Cerebellar cortex (tissue), 1 donor: ENCODE data around the gene RPS6KA4.

Experiments used
- DNase-seq: peaks from one replicate; pipeline ENCODE4 v3.0.0-alpha.2; 2015; ENCODE audit warnings: low spot score

Gene RPS6KA4

DNA sequence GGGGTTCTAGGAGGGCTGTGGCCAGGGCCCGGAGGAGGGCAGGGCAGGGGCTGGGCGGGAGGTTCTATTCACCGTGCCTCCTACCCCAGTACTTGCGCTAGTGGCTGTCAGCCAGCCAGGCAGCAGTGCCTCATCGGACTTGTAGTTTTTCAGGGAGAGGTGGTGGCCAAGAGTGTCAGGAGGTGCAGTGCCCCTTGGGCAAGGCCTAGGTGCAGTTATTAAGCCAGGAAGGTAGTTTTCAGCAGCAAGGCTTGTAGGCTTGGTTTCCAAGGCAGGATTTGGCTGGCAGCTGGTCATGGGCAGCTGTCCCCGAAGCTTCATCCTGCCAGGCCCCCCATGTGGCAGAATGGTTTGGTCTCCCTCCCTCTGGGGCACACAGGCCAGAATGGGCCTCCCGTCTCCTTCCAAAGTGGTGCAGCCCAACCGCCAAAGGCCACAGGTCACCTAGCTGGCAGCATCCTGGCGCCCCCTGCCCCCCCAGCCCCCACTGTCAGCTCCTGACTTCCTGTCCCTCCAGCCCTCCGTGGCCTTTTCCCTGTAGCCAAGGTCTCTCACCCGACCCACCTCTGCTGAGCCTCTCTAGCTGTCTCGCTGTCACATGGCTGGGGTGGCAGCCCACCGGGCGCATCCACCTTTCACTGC is 10.5 kb upstream of the RPS6KA4 start:
- DNase-seq = peak; percentile 83

DNA sequence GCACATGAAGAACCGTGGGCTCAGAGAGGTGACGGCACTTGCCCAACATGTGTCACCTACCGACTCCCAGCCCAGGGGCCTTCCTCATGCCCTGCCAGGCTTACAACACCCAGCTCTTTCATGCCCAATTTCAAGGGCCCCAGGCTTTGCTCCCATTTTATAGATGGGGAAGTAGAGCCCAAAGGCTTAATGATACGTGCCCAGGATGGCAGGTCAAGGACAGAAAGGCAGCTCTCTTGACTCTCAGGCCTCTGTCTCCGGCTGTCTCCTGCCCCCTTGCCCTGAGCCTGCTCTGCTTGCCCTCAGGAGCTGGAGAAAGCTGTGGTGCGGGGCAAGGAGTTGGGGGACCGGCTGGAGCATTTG is 10.0 kb upstream of the RPS6KA4 start:
- no peak for DNase-seq

DNA sequence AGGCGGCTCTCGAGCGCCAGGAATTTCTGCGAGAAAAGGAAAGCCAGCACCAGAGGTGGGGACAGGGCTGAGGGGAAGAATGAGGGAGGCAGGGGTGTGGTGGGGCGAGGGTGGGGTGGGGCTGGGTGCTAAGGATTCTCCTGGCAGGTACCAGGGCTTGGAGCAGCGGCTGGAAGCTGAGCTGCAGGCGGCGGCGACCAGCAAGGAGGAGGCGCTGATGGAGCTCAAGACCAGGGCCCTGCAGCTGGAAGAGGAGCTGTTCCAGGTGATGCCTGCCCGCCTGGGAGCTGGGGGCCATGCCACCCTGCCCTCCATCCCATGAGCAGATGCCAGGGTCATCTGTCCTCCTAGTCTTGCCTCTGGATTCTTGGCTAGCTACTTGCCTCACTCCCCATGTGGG is 9.6 kb upstream of the RPS6KA4 start:
- no peak for DNase-seq

DNA sequence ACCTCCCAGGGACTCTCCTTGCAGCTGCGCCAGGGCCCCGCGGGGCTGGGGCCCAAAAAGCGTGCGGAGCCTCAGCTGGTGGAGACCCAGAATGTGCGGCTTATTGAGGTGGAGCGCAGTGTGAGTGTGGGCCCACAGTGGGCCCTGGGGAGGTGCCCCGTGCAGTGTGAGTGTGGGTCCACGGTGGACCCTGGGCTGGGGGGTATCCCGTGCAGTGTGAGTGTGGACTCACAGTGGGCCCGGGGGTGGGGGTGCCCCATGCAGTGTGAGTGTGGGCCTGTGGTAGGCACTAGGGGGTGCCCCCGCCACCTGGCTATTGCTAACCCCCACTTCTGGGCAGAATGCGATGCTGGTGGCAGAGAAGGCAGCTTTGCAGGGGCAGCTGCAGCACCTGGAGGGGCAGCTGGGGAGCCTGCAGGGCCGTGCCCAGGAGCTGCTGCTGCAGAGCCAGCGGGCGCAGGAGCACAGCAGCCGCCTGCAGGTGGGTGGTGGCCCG is 7.8 kb upstream of the RPS6KA4 start:
- no peak for DNase-seq

DNA sequence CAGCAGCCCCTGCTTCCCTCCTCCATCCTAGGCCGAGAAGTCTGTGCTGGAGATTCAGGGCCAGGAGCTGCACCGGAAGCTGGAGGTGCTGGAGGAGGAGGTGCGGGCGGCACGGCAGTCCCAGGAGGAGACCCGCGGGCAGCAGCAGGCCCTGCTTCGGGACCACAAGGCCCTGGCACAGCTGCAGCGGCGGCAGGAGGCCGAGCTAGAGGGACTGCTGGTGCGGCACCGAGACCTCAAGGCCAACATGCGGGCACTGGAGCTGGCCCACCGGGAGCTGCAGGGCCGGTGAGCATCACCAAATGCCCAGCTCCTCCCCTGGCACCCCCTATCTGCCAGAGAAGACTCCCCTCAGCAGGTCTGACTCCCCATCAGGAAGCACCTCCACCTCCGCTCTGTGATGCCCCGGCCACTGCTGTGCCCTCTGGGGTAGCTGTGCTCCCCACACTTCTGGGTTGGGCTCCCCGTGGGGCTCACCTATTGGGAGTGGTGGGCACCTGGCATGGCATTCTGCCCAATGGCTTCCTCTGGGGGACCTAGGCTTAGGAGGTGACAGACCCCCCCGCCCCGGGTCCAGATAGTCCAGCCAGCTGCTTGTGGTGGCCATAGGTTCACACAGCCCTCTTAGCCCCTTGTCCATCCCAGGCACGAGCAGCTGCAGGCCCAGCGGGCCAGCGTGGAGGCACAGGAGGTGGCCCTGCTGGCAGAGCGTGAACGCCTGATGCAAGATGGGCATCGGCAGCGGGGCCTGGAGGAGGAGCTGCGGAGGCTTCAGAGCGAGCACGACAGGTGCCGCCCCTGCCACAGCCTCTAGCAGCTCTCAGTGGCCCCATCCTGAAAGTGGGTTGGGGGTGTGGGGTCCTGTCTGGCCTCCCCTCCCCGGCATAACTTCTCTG is 6.6 kb upstream of the RPS6KA4 start:
- DNase-seq = peak; percentile 61

DNA sequence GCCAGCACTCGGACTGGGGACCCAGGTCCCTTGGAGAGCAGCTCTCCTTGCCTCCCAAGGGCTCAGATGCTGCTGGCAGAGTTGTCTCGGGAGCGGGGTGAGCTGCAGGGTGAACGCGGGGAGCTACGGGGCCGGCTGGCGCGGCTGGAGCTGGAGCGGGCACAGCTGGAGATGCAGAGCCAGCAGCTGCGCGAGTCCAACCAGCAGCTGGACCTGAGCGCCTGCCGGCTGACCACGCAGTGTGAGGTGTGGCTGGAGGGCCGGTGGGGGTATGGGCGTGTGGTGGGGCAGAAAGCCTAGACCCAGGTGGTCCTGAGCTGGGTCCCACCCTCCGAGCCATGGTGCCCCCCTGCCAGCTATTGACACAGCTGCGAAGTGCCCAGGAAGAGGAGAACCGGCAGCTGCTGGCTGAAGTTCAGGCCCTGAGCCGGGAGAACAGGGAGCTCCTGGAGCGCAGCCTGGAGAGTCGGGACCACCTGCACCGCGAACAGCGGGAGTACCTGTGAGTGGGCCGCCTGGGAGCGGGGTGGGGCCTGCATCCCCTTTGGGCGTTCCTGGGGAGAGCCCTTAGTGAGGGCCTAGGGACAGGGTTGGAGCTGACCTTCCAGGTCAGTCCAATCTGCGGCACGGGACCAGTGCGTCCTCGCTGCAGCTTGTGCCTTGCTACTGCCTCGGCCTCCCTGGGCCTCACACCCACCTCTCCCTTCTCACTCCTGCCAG is 5.8 kb upstream of the RPS6KA4 start:
- no peak for DNase-seq

DNA sequence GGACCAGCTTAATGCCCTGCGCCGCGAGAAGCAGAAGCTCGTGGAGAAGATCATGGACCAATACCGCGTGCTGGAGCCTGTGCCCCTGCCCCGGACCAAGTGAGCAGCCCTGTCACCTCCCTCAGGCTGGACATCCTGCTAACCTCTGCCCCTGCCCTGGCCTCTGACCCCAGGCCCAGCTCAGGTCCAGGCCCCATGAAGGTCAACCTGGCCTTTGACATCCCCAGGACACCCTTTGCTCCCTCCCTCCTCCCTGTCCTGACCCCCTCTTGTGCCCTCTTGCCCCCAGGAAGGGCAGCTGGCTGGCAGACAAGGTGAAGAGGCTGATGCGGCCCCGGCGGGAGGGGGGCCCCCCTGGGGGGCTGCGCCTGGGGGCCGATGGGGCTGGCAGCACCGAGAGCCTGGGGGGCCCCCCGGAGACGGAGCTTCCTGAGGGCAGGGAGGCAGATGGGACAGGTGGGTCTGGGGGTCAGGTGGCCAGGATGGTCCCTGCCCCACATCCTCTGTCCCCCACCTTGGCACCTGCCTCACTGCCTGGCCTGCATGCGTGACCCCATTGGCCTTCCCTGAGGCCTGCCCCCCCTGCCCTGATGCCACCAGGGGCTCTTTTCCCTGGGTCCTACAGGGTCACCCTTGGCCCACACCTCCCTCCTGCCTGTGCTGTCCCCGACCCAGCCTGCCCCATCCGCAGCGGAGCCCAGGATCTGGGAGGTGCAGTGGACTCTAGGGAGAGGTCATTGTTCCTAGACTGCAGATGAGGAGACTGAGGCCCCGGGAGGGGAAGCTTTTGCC is 5.1 kb upstream of the RPS6KA4 start:
- no peak for DNase-seq

DNA sequence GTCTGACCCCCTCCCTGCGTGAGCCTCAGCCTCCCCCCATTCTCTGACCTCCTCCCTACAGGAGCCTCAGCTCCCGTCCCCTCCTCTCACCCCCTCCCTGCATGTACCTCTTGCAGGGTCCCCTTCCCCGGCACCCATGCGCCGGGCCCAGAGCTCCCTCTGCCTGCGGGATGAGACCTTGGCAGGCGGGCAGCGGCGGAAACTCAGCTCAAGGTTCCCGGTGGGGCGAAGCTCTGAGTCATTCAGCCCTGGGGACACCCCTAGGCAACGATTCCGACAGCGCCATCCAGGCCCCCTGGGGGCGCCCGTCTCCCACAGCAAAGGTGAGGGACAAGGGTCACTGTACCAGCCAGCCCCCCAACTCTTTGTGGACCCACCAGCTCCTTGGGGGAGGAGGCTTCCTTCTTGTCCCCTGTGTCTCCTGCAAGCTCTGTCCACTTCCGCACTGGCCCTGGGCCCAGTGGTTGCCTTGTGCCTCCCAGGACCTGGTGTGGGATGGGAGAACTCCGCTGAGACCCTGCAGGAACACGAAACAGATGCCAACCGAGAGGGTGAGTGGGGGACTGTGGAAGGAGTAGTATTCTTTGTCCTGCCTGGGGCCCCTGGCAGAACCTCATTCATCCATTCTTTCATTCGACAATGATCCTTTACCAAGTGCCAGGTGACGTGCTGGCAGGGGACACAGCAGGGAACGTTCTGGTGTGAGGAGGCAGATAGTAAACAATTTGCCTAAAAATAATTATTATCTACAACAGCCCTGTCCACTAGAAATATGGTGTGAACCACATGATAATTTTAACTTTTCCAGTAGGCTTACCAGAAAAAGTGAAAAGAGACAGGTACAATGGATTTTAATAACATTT is 3.7 kb upstream of the RPS6KA4 start:
- DNase-seq = peak; percentile 91

DNA sequence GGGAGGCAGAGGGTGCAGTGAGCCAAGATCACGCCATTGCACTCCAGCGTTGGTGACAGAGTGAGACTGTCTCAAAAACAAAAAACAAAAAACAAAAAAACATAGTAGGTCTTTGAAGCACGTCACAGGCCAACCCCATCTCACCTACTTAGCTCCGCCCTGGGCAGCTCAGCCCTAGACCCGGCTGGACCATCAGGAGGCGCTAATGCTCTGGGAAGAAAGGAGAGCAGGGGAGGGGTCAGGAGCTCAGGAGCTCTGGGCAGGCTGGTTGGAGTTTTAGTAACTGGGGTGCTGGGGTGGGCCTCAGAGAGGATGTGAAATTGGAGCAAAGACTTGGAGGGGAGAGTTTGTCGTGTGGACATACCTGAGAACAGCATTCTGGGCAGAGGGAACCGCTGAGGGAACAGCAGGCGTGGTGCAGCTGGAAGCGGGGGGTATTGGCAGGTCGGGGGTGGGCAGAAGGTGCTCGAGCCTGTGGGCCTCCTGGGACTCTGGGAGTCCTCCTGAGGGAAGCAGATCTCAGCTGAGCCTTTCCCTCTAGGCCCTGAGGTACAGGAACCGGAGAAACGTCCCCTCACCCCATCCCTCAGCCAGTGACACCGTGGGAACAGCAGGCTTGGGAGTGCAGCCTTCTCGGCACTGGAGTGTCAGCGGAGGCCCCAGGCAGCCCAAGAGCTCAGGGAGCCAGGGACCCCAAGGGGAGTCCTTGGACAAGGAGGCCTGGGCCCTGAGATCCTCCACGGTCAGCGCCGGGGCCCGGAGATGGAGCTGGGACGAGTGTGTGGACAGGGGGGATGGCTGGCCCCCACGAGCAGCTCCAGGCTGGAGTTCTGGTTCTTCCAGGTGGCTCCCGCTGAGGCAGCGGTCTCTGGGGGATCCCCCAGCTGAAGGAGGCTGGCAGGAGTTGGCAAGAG is 2.2 kb upstream of the RPS6KA4 start:
- DNase-seq = peak; percentile 91

DNA sequence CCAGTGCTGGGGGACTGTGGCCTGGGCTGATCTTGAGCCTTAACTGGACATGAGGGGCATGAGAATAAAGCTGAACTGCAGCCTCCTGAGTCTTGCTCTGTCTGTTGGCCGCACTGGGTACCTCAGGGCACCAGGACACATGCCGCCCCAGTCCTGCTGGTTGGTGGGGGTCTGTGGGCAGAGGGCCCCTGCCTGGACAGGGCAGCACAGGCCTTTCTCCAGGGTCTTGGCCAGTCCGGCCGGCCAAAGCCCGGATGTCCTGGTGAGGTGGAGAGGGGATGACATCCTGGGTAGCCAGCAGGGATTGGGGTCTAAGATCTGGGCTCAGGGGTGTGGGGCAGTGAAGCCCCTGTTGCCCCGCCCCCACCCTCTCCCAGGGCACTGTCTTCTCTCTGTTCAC is 1.5 kb upstream of the RPS6KA4 start:
- DNase-seq = no peak

DNA sequence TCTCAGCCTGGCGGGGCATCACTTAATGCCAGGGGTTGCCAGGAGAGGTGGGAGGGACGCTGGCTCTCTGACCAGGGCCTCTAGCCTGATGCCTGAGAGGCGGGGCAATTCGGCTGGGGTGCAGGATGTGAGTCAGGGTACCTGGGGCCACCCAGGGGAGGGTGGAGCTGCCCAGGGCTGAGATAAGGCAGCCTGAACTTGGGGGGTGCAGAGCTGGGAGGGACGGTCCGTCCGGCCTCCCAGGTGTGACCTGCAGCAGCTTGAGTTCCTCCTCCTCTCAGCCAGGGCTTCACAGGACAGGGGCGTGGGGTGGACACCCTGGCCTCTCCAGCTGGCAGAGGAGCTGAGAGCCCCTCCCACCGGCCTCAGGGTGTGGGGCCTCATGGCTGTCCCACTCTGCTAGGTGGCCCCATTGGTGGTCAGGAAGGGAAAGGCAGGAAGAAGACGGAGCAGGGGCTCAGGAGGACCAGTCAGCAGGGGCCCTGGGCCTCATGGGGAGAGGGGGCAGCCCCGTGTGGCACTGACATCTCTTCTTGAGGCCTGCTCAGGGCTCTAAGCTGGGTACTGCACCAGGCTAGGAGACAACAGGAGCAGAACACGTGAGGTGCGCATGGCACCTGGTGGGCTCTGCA is 942 bp upstream of the RPS6KA4 start:
- no peak for DNase-seq

DNA sequence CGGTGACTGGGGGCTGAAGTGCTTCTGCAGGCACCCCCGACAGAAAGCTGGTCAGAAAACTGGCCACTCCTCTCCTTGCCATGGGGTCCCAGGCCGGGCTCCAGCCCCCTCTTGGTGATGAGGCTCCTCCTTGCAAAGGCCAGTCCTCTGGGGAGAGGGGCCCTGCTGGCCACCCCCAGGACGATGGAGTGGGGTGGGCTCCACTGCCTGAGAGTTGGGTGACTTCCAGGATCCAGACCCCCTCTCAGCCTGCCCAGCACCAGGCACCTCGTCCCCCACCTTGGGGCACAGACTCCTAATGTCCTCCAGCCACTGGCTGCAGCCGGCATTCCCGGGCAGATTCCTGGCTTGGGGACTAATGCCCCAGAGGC is 441 bp upstream of the RPS6KA4 start:
- peak; percentile 38 for DNase-seq

DNA sequence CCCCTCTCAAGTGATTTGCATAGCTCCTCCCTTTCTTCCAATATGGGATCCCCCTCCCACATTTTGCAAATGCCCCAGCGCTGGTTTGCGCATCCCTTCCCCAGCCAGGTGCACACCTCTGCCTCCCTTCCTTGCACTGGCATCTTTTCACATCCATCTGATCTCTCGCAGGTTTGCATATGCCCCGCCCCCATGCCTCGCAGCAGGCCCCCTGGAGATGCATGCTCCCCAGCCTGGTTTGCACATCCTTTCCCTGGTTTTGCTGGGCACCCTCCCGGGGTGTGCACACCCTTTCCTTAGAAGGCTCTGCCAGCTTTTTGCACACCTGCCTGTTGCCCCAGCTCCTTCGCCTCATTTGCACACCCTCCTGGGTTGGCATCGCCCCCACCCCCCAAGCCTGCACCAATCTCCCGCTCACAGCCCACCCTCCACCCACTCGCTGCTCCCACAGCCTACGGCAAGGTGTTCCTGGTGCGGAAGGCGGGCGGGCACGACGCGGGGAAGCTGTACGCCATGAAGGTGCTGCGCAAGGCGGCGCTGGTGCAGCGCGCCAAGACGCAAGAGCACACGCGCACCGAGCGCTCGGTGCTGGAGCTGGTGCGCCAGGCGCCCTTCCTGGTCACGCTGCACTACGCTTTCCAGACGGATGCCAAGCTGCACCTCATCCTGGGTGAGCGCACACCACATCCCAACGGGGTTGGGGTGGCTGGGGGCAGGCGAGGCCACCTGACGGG is 917 bp downstream of the RPS6KA4 start:
- peak; percentile 70 for DNase-seq

DNA sequence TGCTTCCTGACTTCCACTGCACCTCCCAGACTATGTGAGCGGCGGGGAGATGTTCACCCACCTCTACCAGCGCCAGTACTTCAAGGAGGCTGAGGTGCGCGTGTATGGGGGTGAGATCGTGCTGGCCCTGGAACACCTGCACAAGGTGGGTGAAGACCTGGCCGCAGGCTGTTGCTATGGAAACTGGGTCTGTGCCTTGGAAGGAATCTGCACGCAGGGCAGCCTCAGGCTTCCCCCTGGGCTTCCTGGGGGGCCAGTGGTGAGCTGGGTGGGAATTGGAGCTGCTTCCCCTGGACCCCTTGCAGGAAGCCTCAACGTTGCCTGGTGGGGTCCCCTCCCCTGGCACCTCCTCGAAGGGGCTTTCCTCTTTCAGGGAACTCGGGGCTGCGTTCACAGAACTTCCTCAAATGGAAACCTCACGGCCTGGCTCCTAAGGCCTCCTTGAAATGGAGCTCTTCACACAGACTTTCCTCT is 1.5 kb downstream of the RPS6KA4 start:
- no peak for DNase-seq

DNA sequence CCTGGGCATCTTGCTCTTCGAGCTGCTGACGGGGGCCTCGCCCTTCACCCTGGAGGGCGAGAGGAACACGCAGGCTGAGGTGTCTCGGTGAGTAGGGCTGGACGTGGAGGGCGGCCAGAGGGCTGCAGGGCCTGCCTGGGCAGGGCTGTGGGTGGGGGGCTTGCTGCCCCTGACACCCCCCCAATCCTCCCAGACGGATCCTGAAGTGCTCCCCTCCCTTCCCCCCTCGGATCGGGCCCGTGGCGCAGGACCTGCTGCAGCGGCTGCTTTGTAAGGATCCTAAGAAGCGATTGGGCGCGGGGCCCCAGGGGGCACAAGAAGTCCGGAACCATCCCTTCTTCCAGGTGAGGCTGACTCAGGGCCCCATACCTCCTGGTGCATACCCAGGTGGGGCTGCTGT is 2.7 kb downstream of the RPS6KA4 start:
- DNase-seq = no peak

DNA sequence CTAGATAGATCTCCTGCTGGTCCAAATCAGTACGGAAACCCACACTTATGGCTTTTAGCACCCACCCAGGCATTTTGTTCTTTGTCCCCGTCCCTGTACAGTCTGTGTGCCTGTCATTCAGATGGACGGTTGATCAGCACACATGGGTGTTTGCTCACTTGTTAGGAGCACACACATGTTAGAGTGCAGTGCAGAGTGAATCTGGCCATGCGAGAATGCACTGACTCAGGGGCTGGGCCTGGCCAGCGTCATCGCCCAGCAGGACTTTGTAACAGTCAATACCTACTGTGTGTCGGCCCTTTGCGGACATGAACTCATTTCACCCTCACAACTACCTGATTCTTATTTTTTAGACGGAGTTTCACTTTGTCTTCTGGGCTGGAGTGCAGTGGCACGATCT is 3.4 kb downstream of the RPS6KA4 start:
- DNase-seq = no peak

DNA sequence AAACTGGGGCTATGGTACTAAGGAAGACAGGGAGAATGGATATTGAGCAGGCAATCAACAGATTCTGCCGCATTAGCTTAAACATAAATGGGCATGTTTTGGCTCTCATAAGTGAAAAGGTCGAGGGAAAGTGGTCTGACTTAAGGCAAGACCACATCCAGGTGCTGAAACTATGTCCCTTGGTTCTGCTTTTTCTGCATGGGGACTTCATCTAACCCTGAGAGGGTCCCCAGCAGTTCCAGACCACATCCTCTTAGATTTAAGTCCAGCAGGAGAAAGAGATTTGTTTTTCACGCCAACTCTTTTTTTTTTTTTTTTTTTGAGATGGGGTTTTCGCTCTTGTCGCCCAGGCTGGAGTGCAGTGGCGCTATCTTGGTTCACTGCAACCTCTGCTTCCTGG is 5.5 kb downstream of the RPS6KA4 start:
- DNase-seq = no peak

DNA sequence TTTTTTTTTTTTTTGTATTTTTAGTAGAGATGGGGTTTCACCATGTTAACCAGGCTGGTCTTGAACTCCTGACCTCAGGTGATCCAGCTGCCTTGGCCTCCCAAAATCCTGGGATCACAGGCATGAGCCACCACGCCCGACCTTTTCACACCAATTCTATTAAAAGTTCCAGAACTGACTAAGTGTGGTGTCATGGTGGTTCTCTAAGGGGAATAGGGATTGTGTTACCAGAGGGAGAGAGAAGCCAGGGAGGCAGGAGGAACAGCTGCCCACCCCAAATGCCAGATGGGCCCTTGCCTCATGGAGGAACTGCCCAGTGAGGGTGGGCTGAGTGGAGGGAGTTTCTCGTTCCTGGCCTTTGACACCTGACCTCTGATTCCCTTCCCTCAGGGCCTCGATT is 5.9 kb downstream of the RPS6KA4 start:
- no peak for DNase-seq

DNA sequence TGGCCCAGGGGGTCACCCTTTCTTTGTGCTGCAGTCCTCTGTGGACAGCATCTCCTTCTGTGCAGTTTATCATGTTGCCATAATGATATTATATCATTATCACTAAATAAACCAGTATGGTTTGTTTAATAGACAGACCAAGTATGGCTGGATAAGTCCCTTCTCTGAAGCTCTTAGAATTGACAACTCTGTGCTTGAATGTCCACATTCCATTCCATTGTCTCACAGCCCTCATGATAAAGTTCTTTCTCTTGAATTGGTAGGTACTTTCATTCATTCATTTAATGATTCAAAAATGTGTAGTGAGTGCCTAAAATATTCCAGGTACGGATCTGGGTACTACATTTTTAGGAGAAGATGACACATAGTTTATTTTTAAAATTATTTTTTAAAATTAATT is 7.8 kb downstream of the RPS6KA4 start:
- no peak for DNase-seq
